Lower leg skin (tissue), 3 donors: ENCODE data around the gene FAM228B.

Experiments used
- POLR2A ChIP-seq, 2 donors: fragments of 450-650 bp; IDR thresholded peaks; one replicate each; pipeline ENCODE4 v1.6.1; 2016 to 2017; ENCODE audit warnings: antibody characterized with exemption in 2 of 2, mild to moderate bottlenecking in 1 of 2, moderate library complexity in 1 of 2
- TF ChIP-seq, protein P1 (sequence below), 3 donors: fragments of 450-650 bp; IDR thresholded peaks; one replicate each; pipeline ENCODE4 v1.5.1; 2016; ENCODE audit warnings: antibody characterized with exemption in 3 of 3, mild to moderate bottlenecking in 3 of 3, moderate library complexity in 2 of 3

DNA sequence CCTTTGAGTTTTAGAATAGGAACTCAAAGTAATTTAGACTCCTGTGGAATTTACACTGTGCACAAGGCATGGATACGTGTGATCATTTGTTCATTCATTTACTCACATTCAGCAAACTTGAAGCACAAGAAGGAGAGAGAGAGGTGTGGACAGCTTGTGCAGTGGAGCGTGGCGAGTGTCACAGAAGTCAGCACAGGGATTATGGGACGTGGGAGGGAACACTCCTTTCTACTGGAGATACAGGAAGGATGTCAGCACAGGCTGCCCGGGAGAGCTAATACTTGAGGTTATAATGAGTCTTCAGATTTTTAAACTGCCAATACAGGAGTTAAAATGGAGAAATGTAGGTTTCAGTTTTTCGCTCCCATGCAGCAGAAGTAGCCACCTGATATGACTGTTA, 58.6 kb downstream of the FAM228B start:
- TF ChIP-seq, protein P1, sequence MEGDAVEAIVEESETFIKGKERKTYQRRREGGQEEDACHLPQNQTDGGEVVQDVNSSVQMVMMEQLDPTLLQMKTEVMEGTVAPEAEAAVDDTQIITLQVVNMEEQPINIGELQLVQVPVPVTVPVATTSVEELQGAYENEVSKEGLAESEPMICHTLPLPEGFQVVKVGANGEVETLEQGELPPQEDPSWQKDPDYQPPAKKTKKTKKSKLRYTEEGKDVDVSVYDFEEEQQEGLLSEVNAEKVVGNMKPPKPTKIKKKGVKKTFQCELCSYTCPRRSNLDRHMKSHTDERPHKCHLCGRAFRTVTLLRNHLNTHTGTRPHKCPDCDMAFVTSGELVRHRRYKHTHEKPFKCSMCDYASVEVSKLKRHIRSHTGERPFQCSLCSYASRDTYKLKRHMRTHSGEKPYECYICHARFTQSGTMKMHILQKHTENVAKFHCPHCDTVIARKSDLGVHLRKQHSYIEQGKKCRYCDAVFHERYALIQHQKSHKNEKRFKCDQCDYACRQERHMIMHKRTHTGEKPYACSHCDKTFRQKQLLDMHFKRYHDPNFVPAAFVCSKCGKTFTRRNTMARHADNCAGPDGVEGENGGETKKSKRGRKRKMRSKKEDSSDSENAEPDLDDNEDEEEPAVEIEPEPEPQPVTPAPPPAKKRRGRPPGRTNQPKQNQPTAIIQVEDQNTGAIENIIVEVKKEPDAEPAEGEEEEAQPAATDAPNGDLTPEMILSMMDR (IDR thresholded peaks at IDR 0.05): no peak
- TF ChIP-seq POLR2A (IDR thresholded peaks at IDR 0.05): no peak
